Epithelial cell of proximal tubule (primary cell): ENCODE measurements around the gene HEG1. TPM values are rescaled to one million over a fixed set of nuclear protein-coding genes. Genes with fewer than 3 reads are reported as not detected.

ENCODE experiments used
- DNase-seq: peaks from one replicate; pipeline ENCODE4 v3.0.0-alpha.2; 2011; ENCODE audit warnings: low read depth
- H3K4me3 ChIP-seq: 2 replicates; pipeline ENCODE4 v1.5.1; 2011; ENCODE audit warnings: low read depth, mild to moderate bottlenecking, low read length
- total RNA-seq: library from RNA; depleted of rRNA; stranded (reverse); fragments of >200 nt; gene quantifications from 2 replicates; pipeline ENCODE4 v1.2.3, GENCODE V29; 2015
- TF ChIP-seq, protein P1 (sequence below): conservative IDR thresholded peaks from 2 replicates; pipeline ENCODE4 v1.5.1; 2012; ENCODE audit warnings: low read depth, mild to moderate bottlenecking, low read length

Gene HEG1
- total RNA-seq, 1 donor from 2014 or later: 17.6 TPM

DNA sequence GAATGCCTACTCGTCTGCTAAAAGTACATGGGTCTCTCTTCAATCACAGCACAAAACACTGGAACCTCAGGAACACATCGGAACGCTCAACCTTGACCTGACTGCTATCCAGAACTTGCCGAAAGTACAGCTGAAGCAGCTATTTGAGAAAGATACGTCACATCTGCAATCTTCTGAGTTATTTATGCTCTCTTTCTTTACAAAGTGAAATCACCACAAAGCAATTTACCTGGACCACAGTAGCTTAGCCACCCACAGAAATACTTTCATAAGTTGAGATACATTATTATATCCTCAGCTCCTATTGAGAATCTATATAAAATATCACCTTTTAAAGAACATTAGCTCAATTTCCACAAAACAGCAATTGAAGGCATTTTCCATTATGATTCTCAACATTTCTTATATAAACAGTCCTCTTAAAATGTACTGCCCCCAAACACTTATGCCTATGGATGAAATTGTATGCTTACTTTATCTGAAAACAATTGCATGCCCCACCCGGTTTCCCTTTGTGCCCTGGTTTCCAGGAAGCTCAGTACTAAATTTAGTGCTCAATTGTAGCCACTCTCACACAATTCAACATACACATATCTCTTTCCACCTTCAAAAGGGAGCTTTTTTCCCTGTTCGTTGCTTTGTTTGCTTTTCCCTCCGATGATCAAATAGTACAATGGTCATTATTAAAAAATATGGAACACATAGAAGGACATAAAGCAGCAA, 31.8 kb downstream of the HEG1 start:
- TF ChIP-seq, protein P1, sequence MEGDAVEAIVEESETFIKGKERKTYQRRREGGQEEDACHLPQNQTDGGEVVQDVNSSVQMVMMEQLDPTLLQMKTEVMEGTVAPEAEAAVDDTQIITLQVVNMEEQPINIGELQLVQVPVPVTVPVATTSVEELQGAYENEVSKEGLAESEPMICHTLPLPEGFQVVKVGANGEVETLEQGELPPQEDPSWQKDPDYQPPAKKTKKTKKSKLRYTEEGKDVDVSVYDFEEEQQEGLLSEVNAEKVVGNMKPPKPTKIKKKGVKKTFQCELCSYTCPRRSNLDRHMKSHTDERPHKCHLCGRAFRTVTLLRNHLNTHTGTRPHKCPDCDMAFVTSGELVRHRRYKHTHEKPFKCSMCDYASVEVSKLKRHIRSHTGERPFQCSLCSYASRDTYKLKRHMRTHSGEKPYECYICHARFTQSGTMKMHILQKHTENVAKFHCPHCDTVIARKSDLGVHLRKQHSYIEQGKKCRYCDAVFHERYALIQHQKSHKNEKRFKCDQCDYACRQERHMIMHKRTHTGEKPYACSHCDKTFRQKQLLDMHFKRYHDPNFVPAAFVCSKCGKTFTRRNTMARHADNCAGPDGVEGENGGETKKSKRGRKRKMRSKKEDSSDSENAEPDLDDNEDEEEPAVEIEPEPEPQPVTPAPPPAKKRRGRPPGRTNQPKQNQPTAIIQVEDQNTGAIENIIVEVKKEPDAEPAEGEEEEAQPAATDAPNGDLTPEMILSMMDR: no peak
- no peak for DNase-seq

DNA sequence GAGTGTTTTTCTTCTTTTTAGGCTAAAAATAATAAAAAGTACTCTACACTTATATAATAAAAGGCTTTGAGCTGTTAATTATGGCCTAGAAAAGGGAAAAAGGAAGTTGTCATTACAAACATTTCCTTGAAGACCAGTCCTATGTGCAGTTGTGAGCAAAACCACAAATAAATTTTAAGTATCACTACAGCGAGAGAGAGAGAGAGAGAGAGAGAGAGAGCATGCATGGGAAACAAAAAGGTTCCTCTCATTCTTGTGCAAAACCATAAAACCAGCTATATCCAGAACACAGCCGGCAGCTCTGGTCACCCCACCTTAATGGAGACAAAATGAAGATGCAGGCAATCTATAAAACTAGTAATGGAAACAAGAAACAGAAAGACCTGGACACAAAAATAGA, 33.6 kb downstream of the HEG1 start:
- no peak for DNase-seq
- no peak overlapping the region for H3K4me3 ChIP-seq
- TF ChIP-seq, protein P1: no peak

More for the DNA sequence above, 31.8 kb downstream of the HEG1 start:
- no peak overlapping the region for H3K4me3 ChIP-seq

DNA sequence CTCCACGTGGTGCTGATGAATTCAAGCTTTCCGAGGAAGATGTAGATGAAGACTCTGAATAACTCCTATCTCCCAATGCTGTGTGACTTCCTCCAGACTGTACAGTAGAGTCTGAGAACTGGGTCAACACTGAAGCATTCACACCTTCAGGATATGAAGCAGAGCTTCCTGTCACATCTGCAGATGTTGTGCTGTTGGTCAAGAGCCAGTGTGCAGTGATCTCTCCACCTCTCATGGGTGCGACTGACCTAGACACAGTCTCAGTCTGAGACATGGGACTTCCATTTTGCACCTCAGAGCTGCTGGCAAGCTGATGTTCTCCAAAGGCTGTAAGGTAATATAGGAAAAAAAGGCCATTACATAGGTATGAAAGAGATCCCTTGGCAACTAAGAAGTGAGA, 36.5 kb downstream of the HEG1 start:
- TF ChIP-seq, protein P1: no peak
- H3K4me3 ChIP-seq: no peak overlapping the region
- no peak for DNase-seq

DNA sequence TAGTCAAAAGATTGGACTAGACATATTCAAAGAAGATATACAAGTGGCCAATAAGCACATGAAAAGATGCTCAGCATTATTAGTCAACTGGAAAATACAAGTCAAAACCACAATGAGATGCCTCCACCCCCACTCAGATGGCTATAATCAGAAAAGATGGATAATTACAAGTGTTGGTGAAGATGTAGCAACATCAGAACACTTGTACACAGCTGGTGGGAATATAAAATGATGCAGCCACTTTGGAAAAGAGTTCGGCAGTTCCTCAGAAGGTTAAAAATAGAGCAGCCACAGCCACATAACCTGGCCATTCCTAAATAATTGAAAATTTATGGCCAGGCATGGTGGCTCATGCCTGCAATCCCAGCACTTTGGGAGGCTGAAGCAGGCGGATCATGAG, 38.4 kb downstream of the HEG1 start:
- TF ChIP-seq, protein P1: no peak
- H3K4me3 ChIP-seq: no peak overlapping the region
- no peak for DNase-seq

DNA sequence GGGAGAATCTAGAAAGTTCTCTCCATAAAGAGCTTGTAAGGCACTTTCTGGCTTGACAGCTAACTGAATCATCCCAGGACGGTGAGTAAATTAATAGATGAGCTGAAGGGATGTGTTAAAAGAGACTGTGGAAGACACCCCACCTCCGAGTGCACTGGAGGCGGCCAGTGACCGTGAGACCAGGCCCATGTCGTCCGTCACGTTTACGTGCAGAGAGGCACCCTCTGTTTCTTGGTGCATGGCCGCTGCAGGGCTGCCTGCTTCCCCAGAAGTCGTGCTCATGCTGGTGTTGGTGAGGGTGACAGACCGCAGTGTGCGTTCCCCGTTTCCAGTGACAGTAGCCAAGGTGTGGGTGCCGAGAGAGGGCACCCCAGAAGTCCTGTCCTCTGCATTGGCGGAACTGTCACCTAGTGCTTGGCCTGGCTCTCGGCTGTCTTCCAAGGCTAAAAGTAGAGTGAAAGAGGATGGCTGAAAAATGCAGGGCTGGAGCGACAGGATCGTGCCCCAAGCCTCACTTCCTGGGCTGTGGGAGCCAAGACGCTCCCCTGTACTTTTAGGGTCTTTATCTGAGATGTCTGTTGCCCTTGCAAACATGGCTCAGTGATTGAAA, 41.1 kb downstream of the HEG1 start:
- no peak for DNase-seq
- TF ChIP-seq, protein P1: no peak
- H3K4me3 ChIP-seq: no peak overlapping the region

DNA sequence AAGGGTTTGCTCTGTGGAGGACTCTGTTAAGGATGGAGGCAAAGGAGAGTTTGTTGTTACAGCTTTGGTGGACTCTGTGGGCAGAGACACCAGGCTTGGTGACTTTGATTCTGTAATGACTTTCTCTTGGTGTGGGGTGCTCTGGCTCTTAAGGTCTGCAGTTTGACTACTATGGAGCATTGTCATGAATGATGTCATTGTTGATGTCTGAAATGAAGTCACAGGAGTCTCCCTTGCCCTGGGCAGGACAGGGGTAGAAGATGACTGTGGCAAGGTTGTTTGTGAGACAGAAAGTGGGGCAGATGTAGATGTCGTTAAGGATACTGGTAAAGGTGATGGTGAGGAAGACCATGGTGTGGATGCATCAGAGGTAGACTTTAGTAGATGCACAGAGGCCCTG, 42.7 kb downstream of the HEG1 start:
- DNase-seq: no peak
- no peak overlapping the region for H3K4me3 ChIP-seq
- TF ChIP-seq, protein P1: no peak

DNA sequence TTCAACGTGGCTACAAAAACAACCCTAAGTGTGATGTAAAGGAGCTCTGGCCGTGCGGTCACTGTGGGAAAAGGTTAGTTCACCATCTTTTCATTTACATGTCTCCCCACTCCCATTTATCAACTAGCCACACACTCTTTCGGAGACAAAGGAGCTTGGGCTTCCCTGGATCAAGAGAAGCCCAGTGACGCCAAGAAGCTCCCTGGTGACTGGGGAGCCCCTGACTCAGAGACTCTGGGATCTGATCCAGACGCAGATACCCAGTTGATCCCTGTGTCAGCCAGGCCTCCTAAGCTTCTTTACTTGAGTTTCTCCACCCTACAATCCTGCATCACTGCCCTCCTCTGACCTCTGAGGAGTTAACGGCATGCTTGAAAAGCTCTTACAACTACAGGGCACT, 43.9 kb downstream of the HEG1 start:
- no peak for DNase-seq
- no peak overlapping the region for H3K4me3 ChIP-seq
- TF ChIP-seq, protein P1: no peak
